ENCODE data around the gene ALK.

Gene ALK

DNA sequence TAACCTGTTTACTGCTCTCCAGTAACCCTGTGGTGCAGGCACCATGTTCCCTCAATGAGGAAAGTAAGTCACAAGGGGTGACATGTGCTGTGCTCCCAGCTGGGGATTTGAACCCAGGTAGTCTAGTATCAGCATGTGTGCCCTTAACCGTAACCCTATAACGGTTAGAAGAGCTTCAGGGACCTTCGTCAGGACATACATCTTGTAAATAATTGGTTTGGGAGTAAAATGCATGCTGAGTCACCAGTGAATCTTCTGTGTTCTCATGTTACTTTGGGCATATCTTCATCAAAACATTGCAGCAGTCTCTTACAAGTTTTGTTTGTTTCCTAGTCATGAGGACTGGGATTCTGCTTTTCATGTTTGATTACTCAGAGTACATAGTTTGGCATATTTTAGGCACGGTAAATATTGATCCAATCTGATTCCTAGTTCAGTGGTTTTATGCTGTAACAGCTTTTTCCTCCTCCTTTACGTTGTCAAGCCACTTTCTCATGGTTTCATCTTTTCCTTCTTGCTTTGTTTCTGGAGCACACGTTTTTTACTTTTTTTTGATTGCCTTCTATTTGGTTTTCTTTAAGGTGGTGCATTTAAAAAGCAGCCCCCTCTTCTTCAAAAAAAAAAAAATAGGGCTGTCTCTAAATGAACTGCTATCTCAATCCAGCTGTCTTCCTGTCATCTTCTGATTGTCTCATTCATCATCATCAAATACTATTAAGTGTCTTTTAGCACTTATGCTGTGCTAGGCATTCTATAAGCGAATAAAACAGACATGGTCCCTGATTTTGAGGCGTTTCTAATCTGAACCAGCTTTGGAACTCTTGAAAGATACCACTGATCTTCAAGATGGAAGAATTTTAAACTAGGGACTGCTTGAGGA lies 755.8 kb downstream of the ALK start:
- H3K4me3 ChIP-seq (ENCODE audit: low read depth, low read length) = no peak overlapping the region
- TF ChIP-seq, protein P1, sequence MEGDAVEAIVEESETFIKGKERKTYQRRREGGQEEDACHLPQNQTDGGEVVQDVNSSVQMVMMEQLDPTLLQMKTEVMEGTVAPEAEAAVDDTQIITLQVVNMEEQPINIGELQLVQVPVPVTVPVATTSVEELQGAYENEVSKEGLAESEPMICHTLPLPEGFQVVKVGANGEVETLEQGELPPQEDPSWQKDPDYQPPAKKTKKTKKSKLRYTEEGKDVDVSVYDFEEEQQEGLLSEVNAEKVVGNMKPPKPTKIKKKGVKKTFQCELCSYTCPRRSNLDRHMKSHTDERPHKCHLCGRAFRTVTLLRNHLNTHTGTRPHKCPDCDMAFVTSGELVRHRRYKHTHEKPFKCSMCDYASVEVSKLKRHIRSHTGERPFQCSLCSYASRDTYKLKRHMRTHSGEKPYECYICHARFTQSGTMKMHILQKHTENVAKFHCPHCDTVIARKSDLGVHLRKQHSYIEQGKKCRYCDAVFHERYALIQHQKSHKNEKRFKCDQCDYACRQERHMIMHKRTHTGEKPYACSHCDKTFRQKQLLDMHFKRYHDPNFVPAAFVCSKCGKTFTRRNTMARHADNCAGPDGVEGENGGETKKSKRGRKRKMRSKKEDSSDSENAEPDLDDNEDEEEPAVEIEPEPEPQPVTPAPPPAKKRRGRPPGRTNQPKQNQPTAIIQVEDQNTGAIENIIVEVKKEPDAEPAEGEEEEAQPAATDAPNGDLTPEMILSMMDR (IDR thresholded peaks at IDR 0.05; ENCODE audit: borderline replicate concordance, insufficient read depth, low read depth, low read length) = no peak

- TF ChIP-seq, protein P1 (IDR thresholded peaks at IDR 0.05; ENCODE audit: borderline replicate concordance, insufficient read depth, low read depth, low read length) = no peak
- no peak overlapping the region for H3K4me3 ChIP-seq (ENCODE audit: low read depth, low read length)
Measured at GRCh38 chr2:29164091-29164846, 757.1 kb downstream of the ALK start.

GRCh38 chr2:29162204-29162928 lies 759.0 kb downstream of the ALK start:
- H3K4me3 ChIP-seq (ENCODE audit: low read depth, low read length) = no peak overlapping the region
- TF ChIP-seq, protein P1 (IDR thresholded peaks at IDR 0.05; ENCODE audit: borderline replicate concordance, insufficient read depth, low read depth, low read length) = no peak

GRCh38 chr2:29160184-29160583 lies 761.2 kb downstream of the ALK start:
- TF ChIP-seq, protein P1 (IDR thresholded peaks at IDR 0.05; ENCODE audit: borderline replicate concordance, insufficient read depth, low read depth, low read length) = no peak
- H3K4me3 ChIP-seq (ENCODE audit: low read depth, low read length) = no peak overlapping the region

GRCh38 chr2:29159125-29159524 lies 762.3 kb downstream of the ALK start:
- H3K4me3 ChIP-seq (ENCODE audit: low read depth, low read length) = no peak overlapping the region
- TF ChIP-seq, protein P1 (IDR thresholded peaks at IDR 0.05; ENCODE audit: borderline replicate concordance, insufficient read depth, low read depth, low read length) = no peak

DNA sequence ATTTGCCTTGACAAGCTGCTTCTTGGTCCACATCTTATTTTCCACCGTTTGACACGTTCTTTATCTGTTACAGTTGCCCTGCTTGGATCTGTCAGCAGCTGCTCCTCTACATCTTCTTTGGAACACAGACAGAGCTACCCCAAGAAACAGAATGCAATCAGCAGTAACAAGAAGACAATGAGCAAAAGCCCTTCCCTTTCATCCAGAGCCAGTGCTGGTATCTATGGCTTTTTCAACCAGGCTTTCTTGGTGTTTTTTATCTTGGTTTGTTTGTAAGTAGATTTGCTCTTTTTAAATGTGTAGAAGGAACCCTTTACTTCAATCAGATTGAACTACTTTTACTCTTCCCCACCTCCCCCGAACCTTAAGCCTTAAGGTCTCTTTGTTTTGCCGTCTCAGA lies 764.3 kb downstream of the ALK start:
- TF ChIP-seq, protein P1 (IDR thresholded peaks at IDR 0.05; ENCODE audit: borderline replicate concordance, insufficient read depth, low read depth, low read length) = no peak
- no peak overlapping the region for H3K4me3 ChIP-seq (ENCODE audit: low read depth, low read length)
